Activated CD4-positive, alpha-beta T cell treated with anti-CD3 and anti-CD28 coated beads, Interleukin-2, Interleukin-4, amounts not matched to agents 100 ng/mL and 50 ng/mL, durations not matched to agents 16 hours and 8 hours (primary cell): ENCODE measurements around the gene PPP1R1B.

ENCODE experiments used
- DNase-seq: peaks from one replicate; pipeline ENCODE4 v3.0.0-alpha.2; 2020; ENCODE audit warnings: low spot score

The PPP1R1B gene

DNA sequence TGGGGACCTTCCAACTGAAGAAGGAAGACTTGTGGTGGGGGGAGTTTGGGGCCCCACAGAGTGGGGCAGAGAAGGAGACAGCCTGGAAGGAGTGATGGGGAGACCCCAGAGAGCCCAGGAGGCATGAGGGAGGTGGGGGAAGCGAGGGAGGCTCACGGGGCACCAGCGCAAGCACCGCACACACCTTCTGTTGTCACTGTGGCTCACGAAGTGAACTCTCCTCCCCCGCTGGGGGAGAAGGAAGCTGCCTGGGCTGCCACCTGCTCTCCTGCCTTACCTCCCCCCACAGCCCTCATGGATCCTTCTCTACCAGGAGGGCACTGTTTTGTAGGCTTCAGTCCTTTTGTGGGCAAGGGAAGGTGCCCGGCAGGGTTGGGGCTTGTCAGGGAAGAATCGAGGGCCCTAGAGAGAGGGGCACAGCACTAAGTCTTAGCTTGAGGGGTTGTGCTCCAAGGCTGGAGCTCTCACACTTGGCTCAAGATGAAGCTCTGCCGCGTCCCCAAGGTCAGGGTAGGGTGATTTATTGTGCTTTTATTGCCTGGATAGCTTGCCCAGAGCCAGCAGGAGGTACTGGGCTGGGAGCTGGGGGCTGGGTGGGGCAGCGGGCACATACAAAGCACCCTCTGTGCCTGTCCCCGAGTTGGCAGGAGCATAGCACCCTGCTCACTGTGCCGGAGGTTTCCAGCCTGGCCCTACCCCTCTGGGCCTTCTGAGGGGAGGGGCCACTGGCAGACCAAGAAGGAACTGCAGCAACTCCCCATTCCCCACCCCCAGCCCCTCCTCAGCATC is 5.6 kb downstream of the PPP1R1B start:
- DNase-seq, result no peak

DNA sequence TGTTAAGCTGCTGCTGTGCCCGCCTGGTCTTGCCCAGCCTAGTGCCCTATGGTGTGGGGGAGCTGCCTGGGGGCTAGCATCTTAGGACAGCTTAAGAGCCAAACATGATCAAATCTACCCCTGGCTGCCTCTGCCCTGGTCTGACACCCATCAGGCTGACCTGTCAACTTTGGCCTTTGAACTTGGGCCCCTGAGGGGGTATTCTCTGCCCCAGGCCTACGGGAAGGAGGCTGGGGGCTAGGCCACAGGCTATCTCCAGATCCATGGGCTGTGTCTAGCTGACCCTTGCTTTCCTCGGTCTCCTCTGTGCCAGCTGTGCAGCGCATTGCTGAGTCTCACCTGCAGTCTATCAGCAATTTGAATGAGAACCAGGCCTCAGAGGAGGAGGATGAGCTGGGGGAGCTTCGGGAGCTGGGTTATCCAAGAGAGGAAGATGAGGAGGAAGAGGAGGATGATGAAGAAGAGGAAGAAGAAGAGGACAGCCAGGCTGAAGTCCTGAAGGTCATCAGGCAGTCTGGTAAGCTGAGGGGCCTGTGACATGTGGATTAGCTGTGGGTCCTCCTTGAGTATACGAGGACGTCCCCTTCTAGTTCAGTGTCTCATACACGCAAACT is 6.9 kb downstream of the PPP1R1B start:
- DNase-seq, result no peak

DNA sequence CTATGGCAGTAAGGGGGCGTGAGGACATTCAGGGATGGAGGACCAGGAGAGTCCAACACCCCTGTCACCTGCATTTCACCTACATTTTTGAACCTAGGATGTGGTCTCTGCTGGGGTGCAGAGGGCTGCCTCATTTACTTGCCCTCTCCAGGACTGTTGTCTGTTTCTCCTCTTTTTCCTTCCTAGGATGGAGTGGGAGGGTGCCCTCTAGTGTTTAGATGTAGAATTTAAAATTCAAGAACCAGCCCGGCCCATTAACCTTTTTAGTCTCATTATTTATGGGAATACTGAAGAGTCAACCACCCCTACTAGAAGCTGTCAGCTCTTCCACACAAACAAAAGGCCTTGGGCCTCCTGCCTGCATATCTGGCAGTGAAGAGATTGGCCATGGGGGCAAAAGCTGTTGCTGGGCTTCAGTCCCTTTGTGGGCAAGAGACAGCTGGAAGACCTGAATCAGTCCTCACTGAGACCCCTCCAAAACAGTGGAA is 7.7 kb downstream of the PPP1R1B start:
- DNase-seq, result peak; percentile 48

DNA sequence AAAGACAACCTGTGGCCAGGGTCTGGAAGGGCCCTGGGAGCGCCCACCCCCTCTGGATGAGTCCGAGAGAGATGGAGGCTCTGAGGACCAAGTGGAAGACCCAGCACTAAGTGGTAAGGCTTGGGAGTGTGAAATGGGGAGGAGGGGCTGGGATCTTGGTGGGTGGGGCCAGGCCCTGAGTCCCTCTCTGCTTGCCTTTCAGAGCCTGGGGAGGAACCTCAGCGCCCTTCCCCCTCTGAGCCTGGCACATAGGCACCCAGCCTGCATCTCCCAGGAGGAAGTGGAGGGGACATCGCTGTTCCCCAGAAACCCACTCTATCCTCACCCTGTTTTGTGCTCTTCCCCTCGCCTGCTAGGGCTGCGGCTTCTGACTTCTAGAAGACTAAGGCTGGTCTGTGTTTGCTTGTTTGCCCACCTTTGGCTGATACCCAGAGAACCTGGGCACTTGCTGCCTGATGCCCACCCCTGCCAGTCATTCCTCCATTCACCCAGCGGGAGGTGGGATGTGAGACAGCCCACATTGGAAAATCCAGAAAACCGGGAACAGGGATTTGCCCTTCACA is 8.9 kb downstream of the PPP1R1B start:
- no peak for DNase-seq

DNA sequence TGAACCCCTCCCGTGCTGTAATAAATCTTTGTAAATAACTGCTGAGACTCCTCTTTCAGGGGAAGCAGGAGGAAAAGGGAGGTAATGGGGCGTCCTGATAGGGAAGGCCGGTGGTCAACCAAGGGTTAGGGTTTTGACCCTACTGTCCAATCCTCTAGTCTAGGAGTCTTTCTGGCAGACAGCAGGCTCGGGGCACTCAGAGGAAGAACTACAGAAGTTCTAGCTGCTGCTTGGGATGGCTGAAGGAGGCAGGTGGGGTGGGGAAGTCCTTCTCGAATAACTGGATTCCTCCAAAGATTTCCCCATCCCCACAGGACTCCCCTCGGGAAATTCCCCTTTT is 9.8 kb downstream of the PPP1R1B start:
- no peak for DNase-seq

DNA sequence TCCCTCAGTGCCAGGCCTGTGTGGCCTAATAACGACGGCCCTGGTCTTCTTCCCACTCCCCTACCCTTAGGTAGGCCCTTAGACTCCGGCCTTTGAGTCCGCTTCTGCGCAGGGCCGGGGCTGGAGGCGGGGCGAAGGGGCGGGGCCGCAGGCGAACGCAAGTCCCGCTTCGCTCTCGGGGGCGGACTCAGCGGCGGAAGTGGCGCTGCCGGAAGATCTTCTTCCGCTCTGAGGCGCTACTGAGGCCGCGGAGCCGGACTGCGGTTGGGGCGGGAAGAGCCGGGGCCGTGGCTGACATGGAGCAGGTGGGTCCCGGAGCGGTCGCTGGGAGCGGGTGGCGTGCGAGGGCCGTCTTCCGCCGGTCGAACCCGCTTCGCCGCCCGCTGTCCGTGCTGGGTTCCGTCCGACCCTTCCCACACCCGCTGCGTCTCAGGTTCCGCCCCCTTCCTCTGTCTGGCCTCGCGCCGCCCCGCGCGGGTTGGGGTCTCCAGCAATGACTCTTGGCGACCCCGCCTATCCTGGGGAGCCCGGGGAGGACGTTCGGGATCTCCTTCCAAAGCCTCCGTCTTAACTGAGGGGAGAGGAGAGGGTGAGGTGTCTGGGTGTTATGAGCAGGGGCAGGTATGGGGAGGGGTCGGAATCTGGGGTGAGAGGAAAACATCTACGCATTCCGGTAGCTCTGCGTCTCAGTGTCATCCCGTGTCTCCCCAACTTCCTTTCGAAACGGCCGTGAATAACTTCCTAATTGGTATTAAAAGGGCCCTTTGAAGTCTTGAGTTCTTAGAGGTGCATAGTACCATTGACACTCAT is 10.4 kb downstream of the PPP1R1B start, which contains the start of gene STARD3:
TSS of gene STARD3 (plus strand) at position 218 of the 810 bp plus-strand sequence. CDS start 16,388 bp downstream, outside the sequence.
- DNase-seq, result peak; percentile 89

DNA sequence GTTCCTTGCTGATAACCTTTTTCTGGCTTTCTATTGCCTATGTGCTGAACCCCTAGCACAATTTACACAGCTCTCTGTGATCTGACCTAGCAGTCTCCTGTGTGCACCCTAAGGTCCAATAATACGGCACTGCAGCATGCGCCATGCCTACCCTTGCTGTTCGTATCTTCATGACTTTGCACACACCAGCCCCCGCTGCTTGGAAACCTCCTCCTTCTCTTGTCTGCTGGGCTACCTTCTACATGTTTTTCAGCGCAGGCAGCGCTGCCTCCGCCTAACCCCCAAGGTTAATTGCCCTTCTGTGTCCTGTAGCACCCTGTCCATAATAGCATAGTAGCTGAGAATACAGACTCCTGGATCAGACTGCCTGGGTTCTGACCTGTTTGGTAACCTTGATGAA is 11.6 kb downstream of the PPP1R1B start:
- no peak for DNase-seq

DNA sequence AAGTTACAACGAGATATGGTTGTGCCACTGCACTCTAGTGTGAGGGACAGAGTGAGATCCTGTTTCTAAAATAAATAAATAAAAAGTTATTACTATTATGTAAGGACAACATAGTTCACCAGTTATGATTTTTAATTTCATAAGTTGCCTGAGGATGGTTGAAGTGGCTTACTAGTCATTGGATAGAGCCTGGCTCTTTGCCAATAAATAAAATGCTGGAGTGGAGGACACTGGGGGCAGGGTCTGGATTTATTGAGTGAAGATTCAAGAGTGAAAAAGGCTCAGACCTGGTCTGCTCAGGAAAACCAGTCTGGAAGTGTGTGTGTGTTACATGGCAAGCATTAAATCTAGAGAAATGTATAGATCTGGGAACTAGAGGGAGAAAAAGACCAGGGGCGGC is 12.3 kb downstream of the PPP1R1B start:
- DNase-seq, result no peak

DNA sequence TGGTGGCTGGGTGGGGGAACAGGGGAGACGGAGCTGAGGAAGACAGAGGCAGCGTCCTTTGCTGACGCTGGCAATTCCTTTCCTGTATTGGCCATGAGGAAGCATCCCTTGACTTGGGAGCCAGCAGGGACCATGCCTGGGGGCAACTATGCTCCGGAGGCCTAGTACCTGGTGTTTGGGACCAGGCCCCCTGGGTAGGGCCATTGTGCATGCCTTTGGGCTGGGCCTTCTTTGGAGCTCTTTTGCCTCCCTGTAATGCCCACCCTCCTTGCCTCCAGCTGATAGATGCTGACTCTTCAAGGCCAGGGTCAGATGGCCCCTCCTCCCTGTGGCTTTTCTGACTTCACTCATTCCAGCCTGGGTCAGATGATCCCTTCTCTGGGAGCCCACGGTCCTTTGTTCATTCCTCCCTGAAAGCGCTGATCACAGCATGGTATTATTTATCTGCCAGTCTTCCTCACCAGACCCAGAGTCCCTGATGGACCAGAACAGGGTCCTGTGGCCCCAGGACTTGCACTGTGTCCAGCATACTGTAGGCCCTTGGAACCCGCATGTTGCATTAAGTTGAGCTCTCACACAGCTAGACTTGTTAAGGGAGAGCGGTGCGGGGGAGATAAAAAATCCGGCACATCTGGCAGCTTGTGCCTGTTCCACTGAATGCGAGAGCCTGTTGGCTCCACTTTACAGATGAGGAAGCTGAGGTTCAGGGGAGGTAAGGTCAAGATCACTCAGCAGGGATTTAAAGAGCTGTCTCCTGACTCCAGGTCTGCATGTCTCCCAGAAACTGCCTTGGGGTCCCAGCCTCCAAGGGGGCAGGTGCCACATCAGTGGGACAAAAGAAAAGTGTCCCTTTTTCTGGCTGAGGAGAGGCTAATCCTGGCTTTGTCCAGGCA is 13.1 kb downstream of the PPP1R1B start:
- DNase-seq, result no peak

DNA sequence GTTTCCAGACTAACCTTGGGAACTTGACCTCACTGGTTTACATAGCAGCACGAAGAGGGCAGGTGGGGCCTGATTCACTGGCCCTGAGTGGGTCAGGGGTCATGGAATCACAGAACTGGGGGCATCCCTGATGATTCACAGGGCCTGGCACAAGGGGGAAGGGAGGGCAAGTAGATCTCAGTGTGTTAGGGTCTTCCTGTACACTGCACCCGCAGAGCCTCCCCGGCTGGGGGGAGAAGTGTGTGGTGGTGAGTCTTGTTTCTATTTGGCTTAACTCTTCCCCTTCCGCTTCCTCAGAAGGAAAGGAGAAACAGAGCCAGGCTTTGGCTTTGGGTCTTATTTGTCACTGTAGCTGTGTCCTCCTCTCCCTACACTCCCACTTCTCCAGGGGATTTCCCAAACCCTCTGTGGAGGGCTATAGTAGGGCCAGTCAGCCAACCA is 13.9 kb downstream of the PPP1R1B start:
- no peak for DNase-seq

DNA sequence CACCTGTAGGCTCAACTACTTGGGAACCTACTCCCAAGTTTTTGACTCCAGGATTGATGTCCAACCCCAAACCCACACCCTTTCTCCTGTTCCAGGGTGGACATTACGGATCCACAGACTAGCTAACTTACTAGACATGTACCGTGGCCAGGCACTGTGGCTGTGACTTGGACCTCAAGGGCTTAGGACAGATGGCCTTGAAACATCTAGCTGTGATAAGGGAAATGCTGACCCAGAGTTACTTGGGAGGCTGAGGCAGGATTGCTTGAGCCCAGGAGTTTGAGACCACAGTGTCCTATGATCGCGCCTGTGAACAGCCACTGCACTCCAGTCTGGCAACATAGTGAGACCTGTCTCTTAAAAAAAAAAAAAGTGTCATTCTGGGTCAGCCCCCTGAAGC is 14.3 kb downstream of the PPP1R1B start:
- no peak for DNase-seq

DNA sequence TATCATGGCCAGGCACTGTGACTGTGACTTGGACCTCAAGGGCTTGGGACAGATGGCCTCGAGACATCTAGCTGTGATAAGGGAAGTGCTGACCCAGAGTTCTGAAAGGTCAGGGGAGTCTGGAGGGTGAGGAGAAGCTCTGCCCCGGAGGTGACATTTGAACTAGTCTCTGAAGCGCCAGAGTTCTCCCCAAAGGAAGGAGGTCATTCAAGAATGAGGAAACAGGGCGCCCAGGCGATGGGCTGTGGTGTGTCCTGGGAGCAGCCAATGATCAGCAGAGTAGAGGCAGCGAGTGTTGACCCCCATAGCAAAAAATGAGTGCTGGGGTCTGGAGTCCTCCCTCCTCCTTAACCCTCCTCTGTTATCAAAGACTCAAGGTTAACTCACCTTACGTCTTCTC is 15.1 kb downstream of the PPP1R1B start:
- DNase-seq, result no peak

DNA sequence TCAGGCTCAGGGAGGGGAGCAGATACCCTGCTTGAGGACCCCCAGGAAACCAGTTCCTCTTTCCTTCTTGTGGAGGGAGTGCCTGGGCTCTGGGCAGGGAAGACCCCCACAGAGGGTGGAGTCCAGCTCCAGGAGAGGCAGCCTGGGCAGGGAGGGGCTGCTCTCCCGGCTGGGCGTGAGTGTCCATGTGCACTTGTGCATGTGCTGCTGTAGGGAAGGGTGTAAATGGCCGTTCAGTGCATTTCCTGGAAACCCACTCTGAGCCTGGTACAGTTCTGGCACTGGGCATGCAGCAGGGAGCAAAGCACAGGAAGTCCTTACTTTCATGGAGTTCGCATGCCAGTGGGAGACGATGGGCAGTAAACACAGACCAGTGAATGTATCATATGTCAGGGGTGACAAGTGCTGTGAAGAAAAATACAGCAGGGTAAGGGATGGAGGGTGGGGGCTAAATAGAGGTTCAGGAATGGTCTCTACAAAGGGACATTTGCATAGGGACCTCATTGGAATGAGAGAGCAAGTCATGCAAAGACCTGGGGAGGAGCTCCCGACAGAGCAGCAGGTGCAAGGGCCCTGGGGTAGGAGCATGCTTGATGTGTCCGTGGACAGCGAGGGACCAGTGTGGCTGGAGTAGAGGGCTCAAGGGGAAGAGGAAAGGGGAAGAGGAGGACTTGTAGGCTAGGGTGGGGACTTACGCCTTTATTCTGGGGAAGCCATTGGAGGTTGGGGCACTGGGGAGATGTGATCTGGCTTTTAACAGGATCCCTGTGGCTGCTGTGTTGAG is 15.7 kb downstream of the PPP1R1B start:
- no peak for DNase-seq

DNA sequence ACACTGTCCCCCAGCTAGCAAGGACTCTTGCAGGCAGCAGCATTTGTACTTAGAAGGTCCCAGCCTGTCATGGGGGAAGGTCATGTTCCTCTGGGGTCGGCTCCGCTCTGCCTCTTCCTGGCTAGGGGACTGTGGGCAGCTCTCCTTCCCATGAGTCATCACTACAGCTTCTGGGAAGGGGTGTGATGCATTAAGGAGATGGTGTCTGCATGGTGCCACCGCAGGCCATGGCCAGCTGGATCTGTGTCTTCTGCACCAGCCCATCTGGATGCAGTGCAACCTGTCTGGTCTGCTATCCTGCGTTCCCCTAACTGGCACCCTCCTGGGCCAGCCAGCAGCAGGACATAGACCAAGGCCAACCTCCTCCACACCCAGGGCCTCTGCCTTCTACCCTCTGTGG is 16.5 kb downstream of the PPP1R1B start:
- no peak for DNase-seq

DNA sequence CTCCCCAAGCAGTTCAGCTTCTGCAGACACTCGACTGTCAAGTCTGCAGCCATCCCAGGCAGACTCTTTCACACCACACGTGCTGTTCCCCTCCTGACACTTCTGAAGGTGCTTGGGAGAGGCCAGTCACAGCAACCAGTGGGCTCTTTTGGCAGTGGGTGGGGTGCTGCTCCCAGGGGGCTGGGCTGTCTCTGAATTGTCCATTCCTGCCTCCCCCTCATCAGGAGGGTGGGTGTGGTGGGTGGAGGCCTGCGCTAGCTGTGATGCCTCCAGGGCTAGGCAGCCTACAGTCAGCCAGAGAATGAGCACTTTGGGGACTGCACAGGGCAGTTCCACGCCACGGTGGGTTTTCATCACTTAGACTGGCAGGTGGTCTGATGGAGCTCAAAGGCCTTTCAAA is 20.5 kb downstream of the PPP1R1B start:
- no peak for DNase-seq

DNA sequence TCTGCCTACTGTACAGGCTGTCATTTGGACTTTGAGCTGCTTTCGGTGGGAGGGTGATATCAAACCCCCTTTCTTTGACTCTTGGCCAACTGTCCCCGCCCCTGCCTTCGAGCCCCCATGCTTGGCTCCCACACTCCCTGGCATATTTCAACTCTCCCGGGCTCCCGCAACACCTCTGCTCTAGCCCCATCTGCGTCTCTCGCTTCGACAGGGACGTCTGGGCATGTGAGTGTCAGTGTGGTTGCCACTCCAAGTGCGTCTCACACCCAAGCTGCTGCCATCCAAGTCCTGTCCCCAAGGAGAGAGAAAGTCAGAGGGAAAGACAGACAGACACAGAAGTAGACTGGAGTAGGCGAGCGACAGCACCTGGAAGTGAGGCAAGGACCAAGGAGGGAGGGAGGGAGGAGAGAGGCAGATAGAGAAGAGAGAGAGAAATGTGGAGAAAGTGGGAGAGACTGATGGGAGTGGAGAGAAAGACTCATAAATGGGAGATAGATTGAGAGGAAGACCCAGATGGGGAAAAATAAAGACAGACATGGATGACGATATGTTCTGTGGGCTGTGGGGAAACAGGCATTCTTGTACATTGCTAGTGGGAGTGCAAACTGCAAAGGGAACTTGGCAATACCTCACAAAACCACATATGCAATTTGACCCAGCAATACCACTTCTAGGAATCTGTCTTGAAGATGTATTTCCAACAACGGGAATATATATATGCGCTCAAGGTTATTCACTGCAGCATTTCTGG is 22.0 kb downstream of the PPP1R1B start:
- DNase-seq, result no peak

DNA sequence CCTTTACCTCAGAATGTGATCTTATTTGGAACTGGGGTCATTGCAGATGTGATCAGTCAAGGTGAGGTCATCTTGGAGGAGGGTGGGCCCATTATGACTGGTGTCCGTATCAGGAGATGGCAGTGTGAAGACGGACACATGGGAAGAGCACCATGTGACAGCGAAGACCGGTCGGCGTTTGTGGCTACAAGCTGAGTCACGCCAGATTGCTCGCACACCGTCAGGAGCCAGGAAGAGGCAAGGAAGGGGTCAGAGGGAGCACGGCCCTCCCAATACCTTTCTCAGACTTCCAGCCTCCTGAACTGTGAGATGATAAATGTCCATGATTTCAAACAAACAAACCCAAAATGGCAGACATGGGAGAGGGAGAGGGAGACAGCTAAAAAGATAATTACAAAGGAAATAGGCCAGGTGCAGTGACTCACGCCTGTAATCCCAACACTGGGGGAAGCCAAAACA is 23.4 kb downstream of the PPP1R1B start:
- no peak for DNase-seq

DNA sequence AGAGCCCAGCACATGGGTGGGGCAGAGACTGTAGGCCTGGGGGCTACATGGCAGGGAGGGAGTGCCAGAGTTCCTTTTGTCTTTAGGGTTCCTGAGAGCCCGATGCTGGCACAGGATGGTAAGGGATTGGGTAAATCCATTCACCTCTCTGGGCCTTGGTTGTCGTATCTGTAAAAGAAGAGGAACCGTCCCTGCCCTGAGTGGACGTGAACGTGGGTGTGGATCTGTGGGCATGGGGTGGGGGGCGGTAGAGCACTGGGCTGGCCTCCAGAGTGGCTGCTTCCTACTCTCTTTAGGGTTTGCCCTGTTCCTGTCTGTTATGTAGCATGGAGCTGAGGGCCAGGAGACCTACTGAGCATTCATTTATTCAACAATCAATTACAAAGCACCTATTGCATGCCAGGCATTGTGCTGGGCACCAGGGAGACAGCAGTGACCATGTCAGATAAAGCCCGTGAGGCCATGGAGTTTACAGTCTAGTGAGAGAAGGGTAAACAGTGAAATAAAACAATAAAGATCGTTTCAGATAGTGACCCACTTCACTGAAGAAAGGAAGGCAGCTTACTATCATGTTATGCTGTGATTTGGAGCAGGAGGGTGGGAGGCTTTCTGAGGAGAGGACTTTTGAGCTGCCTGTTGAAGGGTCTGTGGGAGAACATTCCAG is 25.3 kb downstream of the PPP1R1B start:
- no peak for DNase-seq
